ENCODE results near the gene LYVE1. TPM values are rescaled to one million over a fixed set of nuclear protein-coding genes. Genes with fewer than 3 reads are reported as not detected.
A peak's percentile ranks its signal among the peaks of the same experiment; 100 is the strongest.

LYVE1 gene
- total and polyA plus RNA-seq, 4 donors = 22.5 to 70.8 (median 36.9) TPM

DNA sequence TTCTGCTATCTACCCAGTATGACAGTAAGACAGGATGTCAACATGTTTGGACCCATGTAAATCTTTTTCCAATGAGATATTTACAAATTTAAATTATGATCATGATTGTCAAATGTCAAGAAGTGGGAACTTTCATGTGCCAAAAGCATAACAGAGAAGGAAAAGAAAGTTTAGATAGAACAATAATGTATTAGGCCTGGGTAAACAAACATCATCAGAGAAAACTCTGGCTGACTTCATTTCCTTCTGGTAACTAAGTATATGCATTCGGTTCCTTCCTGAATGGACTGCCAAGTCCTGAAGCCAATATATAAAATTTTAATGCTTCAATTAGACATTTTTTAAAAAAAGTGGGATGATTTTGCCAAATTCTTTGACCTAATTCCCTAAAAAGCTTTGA lies 44.0 kb downstream of the LYVE1 start:
- Histone ChIP-seq H3K36me3 (ENCODE audit: control insufficient read depth in 4 of 4, insufficient read depth in 4 of 4, low read length in 4 of 4) (peaks cover 6 to 50% (median 27%) of the 10 kb centered on the region in 4 donors), H3K27ac (ENCODE audit: low read depth in 1 of 2, low read length in 1 of 2) (no peak overlapping the region), H3K9me3 (ENCODE audit: control insufficient read depth in 4 of 4, insufficient read depth in 3 of 4, low read length in 3 of 4) (no peaks in the 10 kb centered on the region), H3K9ac (ENCODE audit: insufficient read depth in 1 of 2, low read length in 2 of 2) (no peak overlapping the region), H3K4me3 (no peak overlapping the region), H3K27me3 (ENCODE audit: control insufficient read depth in 3 of 3, insufficient read depth in 3 of 3, low read length in 2 of 3) (no peaks in the 10 kb centered on the region), H3K4me1 (ENCODE audit: control insufficient read depth in 5 of 5, insufficient read depth in 5 of 5, low read length in 5 of 5) (peaks cover 0 to 5% (median 1%) of the 10 kb centered on the region in 5 donors)
- TF ChIP-seq, protein P1, sequence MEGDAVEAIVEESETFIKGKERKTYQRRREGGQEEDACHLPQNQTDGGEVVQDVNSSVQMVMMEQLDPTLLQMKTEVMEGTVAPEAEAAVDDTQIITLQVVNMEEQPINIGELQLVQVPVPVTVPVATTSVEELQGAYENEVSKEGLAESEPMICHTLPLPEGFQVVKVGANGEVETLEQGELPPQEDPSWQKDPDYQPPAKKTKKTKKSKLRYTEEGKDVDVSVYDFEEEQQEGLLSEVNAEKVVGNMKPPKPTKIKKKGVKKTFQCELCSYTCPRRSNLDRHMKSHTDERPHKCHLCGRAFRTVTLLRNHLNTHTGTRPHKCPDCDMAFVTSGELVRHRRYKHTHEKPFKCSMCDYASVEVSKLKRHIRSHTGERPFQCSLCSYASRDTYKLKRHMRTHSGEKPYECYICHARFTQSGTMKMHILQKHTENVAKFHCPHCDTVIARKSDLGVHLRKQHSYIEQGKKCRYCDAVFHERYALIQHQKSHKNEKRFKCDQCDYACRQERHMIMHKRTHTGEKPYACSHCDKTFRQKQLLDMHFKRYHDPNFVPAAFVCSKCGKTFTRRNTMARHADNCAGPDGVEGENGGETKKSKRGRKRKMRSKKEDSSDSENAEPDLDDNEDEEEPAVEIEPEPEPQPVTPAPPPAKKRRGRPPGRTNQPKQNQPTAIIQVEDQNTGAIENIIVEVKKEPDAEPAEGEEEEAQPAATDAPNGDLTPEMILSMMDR (IDR thresholded peaks at IDR 0.05; ENCODE audit: control extremely low read depth, extremely low read depth) = no peak
- 36 to 63% methylated on average over 1 of the region's 1 CpG for WGBS, 2 donors
- ATAC-seq (ENCODE audit: insufficient read depth, low FRiP score) (no peak), DNase-seq (peak in 2 of 3 donors; percentile 12 to 38)

DNA sequence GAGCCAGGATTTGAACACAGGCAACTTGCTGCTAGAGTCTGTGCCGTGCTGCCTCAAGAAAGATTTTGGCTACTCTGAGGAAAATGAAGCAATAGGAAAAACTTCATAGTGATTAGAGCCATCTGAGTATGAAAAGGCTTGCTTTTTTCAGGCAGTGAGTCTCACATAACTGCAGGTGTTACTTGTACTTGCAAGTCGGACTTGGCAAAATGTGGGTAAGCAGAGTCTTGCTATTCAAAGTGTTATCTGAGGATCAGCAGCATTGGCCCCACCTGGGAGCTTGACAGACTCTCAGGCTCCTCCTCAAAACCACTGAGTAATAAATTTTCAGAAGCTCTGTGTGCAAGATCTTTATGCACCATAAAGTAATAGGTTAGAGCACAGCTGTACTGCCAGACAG lies 45.5 kb downstream of the LYVE1 start:
- peaks cover 6 to 47% (median 20%) of the 10 kb centered on the region in 4 donors for H3K36me3 ChIP-seq (ENCODE audit: control insufficient read depth in 4 of 4, insufficient read depth in 4 of 4, low read length in 4 of 4)
- no peak overlapping the region for H3K9ac ChIP-seq (ENCODE audit: insufficient read depth in 1 of 2, low read length in 2 of 2)
- no peak overlapping the region for H3K27ac ChIP-seq (ENCODE audit: low read depth in 1 of 2, low read length in 1 of 2)
- DNase-seq = no peak
- no peak for ATAC-seq (ENCODE audit: insufficient read depth, low FRiP score)
- H3K27me3 ChIP-seq (ENCODE audit: control insufficient read depth in 3 of 3, insufficient read depth in 3 of 3, low read length in 2 of 3) = no peaks in the 10 kb centered on the region
- peaks cover 0 to 2% (median 0%) of the 10 kb centered on the region in 5 donors for H3K4me1 ChIP-seq (ENCODE audit: control insufficient read depth in 5 of 5, insufficient read depth in 5 of 5, low read length in 5 of 5)
- H3K4me3 ChIP-seq = no peak overlapping the region
- TF ChIP-seq, protein P1 (IDR thresholded peaks at IDR 0.05; ENCODE audit: control extremely low read depth, extremely low read depth) = no peak
- no peaks in the 10 kb centered on the region for H3K9me3 ChIP-seq (ENCODE audit: control insufficient read depth in 4 of 4, insufficient read depth in 3 of 4, low read length in 3 of 4)
- WGBS, 2 donors = 58 to 60% methylated on average over 2 of the region's 2 CpGs

DNA sequence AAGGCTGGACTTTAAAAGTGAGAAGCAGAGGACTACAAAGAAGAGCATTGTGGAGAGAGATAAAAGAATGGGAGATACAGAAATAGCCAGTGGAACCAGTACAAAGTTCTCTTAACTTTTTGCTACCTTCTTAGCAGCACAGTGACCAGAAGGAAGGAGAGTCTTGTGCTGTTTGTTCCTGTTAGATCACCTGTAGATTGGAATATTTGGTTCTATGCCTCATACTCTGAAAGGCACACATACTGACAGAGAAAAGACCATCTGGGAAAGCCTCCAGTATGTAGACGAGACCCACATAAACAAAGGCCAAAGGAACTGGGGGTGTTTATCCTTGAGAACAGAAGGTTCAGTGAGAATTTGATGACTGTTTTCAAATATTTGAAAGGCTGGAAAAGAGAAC lies 46.2 kb downstream of the LYVE1 start:
- Histone ChIP-seq H3K9me3 (ENCODE audit: control insufficient read depth in 4 of 4, insufficient read depth in 3 of 4, low read length in 3 of 4) (no peaks in the 10 kb centered on the region), H3K9ac (ENCODE audit: insufficient read depth in 1 of 2, low read length in 2 of 2) (no peak overlapping the region), H3K27me3 (ENCODE audit: control insufficient read depth in 3 of 3, insufficient read depth in 3 of 3, low read length in 2 of 3) (no peaks in the 10 kb centered on the region), H3K4me1 (ENCODE audit: control insufficient read depth in 5 of 5, insufficient read depth in 5 of 5, low read length in 5 of 5) (peaks cover 0 to 1% (median 0%) of the 10 kb centered on the region in 5 donors), H3K27ac (ENCODE audit: low read depth in 1 of 2, low read length in 1 of 2) (no peak overlapping the region), H3K4me3 (no peak overlapping the region), H3K36me3 (ENCODE audit: control insufficient read depth in 4 of 4, insufficient read depth in 4 of 4, low read length in 4 of 4) (peaks cover 2 to 42% (median 17%) of the 10 kb centered on the region in 4 donors)
- DNase-seq = no peak
- ATAC-seq (ENCODE audit: insufficient read depth, low FRiP score) = no peak
- 53 to 82% methylated on average over 1 of the region's 1 CpG for WGBS, 2 donors
- TF ChIP-seq, protein P1 (IDR thresholded peaks at IDR 0.05; ENCODE audit: control extremely low read depth, extremely low read depth) = no peak

DNA sequence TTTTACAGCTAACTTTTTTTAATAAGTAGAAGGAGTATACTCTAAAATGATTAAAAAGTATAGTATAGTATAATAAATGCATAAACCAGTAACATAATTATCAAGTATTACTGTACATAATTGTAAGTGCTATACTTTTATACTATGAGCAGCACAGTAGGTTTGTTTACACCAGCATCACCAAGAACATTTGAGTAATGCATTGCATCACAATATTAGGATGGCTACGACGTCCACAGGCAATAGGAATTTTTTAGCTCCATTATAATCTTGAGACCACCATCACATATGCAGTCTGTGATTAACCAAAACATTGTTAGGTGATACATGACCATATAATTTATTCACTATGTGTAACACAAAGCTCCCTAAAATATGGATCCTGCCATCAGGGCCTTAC lies 47.9 kb downstream of the LYVE1 start:
- Histone ChIP-seq H3K27me3 (ENCODE audit: control insufficient read depth in 3 of 3, insufficient read depth in 3 of 3, low read length in 2 of 3) (no peaks in the 10 kb centered on the region), H3K27ac (ENCODE audit: low read depth in 1 of 2, low read length in 1 of 2) (no peak overlapping the region), H3K4me1 (ENCODE audit: control insufficient read depth in 5 of 5, insufficient read depth in 5 of 5, low read length in 5 of 5) (peaks cover 0 to 1% (median 0%) of the 10 kb centered on the region in 5 donors), H3K9ac (ENCODE audit: insufficient read depth in 1 of 2, low read length in 2 of 2) (no peak overlapping the region), H3K4me3 (no peak overlapping the region), H3K36me3 (ENCODE audit: control insufficient read depth in 4 of 4, insufficient read depth in 4 of 4, low read length in 4 of 4) (peaks cover 5 to 34% (median 13%) of the 10 kb centered on the region in 4 donors), H3K9me3 (ENCODE audit: control insufficient read depth in 4 of 4, insufficient read depth in 3 of 4, low read length in 3 of 4) (no peaks in the 10 kb centered on the region)
- TF ChIP-seq, protein P1 (IDR thresholded peaks at IDR 0.05; ENCODE audit: control extremely low read depth, extremely low read depth) = no peak
- ATAC-seq (ENCODE audit: insufficient read depth, low FRiP score) (no peak), DNase-seq (no peak)
- WGBS, 2 donors = 80 to 89% methylated on average over 2 of the region's 2 CpGs
